ENCODE measurements around the gene CPNE2.

The CPNE2 gene

DNA sequence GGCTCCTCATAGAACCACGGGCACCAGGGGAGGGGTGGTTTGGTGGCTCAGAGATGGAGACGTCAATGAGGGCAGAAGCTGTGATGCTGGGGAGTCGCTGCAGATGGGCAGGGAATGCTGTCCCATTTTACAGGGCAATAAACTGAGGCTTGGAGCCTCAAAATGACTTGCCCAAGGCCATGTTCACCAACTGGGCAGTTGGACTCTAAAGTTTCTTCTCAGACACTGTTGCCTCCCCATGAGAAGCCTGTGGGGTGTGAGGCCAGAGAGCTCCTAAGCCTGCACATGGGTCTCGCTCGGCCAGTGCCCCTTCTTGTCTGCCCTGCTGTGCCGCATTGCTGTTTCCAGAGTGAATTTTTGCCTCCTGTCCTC, 38.6 kb downstream of the CPNE2 start:
- Mint-ChIP-seq H3K27me3 (no peaks in the 10 kb centered on the region), H3K4me1 (peaks cover 37 to 53% of the 10 kb centered on the region in 2 donors), H3K27ac (no peak overlapping the region), H3K4me3 (no peak overlapping the region), H3K36me3 (peaks cover 19 to 42% of the 10 kb centered on the region in 2 donors), H3K9me3 (peaks cover 0 to 4% of the 10 kb centered on the region in 2 donors)
- ATAC-seq (replicated peaks) (no peak), DNase-seq (no peak)

DNA sequence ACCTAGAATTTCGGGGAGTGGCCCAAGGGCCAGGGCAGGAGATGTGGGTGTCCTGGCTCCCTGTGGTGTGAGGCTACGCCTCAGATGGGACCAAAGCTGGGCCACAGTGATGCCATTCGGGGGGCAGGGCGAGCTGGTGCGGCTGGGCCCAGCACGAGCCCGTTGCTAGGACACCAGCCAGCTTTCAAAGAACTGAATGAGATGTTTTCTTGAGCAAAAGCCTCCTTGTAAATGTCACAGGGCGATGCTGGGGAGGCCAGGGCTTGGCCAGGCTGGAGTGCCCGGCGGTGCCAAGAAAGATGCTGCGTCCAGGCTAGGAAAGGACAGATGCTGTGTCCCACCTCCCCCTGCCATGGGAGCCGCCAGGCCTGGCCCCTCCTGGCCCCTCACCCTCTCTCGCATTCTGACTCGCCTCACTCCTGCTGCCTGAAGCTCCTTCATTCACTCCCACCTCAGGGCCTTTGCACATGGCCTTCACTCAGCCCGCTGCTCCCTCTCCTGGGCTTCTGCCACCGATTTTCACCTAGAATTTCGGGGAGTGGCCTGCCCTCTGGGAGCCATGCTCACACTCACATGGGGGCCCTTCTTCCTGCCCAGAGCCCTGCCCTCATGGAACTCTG, 39.1 kb downstream of the CPNE2 start:
- ATAC-seq (replicated peaks): no peak

DNA sequence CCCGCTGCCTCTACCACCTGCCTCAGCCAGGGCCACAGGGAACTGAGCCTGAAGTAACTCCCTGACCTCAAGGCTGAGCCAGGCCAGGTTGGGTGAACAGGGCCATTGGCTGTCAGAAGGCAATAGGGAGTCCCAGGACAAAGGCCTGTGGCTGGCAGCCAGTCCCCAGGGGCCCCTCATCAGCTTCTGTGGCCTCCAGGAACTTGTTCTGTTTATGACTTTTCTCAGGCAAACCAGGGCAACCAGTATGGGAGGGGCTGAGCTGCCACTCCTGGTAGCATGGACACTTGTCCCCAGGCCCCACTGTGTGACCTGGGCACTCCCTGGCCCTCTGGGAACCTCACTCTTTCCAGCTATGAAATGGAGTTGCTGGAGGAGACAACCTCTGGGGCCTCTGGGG, 40.1 kb downstream of the CPNE2 start:
- H3K4me3 Mint-ChIP-seq: no peak overlapping the region
- H3K4me1 Mint-ChIP-seq: peaks cover 35 to 52% of the 10 kb centered on the region in 2 donors
- peaks cover 10 to 30% of the 10 kb centered on the region in 2 donors for H3K36me3 Mint-ChIP-seq
- DNase-seq (peak; percentile 11), ATAC-seq (replicated peaks) (peak; percentile 55 to 57)
- no peaks in the 10 kb centered on the region for H3K27me3 Mint-ChIP-seq
- H3K27ac Mint-ChIP-seq: peak overlapping the region; percentile 88
- no peaks in the 10 kb centered on the region for H3K9me3 Mint-ChIP-seq

More for the DNA sequence above, 39.1 kb downstream of the CPNE2 start:
- no peak for DNase-seq
- Mint-ChIP-seq H3K4me3 (no peak overlapping the region), H3K27ac (no peak overlapping the region), H3K36me3 (peaks cover 17 to 37% of the 10 kb centered on the region in 2 donors), H3K27me3 (no peaks in the 10 kb centered on the region), H3K4me1 (peaks cover 36 to 55% of the 10 kb centered on the region in 2 donors), H3K9me3 (peaks cover 0 to 3% of the 10 kb centered on the region in 2 donors)

DNA sequence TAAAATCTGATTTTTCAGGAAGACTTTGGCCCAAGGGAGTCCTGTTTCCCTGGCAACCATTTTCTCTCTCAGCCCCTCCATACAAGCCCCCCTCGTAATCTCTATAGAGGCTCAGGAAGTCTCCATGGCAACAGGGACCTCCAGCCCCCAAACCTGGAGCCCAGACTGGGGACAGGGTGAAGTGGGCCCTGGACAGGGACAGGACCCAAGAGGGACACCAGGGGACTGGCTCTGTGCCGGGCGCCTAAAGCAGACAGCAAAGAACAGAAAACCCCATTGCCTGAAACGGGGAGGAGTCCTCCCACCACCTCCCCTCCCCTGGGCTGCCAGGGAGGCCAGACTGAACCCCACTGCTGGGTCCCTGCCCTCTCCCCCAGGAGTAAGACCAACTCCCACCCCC, 40.6 kb downstream of the CPNE2 start:
- Mint-ChIP-seq H3K4me1 (peaks cover 35 to 52% of the 10 kb centered on the region in 2 donors), H3K27me3 (no peaks in the 10 kb centered on the region), H3K4me3 (no peak overlapping the region), H3K9me3 (no peaks in the 10 kb centered on the region), H3K36me3 (peaks cover 9 to 29% of the 10 kb centered on the region in 2 donors), H3K27ac (no peak overlapping the region)
- DNase-seq (no peak), ATAC-seq (replicated peaks) (no peak)

DNA sequence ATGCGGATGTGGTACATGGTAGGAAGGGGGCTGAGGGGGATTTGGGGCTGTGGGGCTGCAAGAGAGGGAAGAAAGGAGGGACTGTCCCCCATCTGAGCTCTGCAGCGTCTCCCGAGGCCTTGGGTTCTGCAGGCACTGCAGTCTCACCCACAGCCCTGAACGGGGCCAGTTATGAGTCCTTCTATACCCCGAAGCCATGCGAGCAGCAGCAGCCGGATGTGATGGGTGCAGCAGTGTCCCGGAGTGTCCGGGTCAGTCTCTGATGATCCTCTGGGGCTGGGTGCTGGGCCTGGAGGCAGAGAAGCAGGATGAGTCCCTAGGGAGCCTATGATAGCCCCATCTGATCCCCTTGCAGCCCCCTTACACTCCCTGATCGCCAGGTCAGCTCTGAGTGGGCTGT, 41.5 kb downstream of the CPNE2 start:
- Mint-ChIP-seq H3K36me3 (peaks cover 12 to 32% of the 10 kb centered on the region in 2 donors), H3K9me3 (no peaks in the 10 kb centered on the region), H3K27ac (no peak overlapping the region), H3K4me3 (no peak overlapping the region), H3K4me1 (peaks cover 36 to 49% of the 10 kb centered on the region in 2 donors), H3K27me3 (no peaks in the 10 kb centered on the region)
- no peak for DNase-seq
- no peak for ATAC-seq (replicated peaks)

DNA sequence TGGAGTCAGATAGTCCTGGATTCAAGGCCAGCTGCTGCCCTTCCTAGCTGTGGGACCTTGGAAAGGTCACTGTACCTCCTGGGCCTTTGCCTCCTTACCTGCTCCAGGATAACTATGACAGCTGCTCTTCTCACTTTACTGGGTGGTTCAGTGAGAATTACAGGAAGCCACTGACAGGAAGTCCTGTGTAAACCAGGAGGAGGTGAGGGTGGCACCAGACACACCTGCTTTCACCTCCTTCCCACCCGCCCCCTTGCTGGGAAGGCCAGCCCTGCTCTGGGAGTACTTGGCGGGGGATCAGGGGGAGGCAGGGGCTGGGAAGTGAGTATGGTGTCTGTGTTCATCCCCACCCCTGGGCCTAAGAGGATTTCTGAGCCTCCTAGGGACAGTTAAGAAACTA, 42.6 kb downstream of the CPNE2 start:
- no peaks in the 10 kb centered on the region for H3K27me3 Mint-ChIP-seq
- DNase-seq (no peak), ATAC-seq (replicated peaks) (peak; percentile 31 to 33)
- peak overlapping the region; percentile 84 for H3K27ac Mint-ChIP-seq
- peaks cover 8 to 23% of the 10 kb centered on the region in 2 donors for H3K36me3 Mint-ChIP-seq
- no peak overlapping the region for H3K4me3 Mint-ChIP-seq
- peaks cover 36 to 50% of the 10 kb centered on the region in 2 donors for H3K4me1 Mint-ChIP-seq
- H3K9me3 Mint-ChIP-seq: no peaks in the 10 kb centered on the region

DNA sequence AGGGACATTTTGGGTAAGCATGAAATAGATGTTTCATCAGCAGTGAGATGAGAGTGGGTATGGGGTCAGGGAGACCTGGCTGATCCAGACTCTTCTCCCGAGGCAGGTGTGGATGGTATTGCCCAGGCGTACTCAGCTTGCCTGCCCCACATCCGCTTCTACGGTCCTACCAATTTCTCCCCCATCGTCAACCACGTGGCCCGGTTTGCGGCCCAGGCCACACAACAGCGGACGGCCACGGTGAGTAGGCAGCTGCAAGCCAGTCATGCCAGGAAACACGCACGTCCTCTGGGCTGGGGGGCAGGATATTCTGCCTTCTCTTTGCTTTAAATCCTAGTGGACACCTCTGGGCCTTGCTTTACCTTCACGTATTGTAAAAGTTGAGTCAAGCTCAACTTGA, 44.7 kb downstream of the CPNE2 start:
- Mint-ChIP-seq H3K27ac (no peak overlapping the region), H3K4me3 (no peak overlapping the region), H3K9me3 (no peaks in the 10 kb centered on the region), H3K27me3 (no peaks in the 10 kb centered on the region), H3K36me3 (peaks cover 6 to 11% of the 10 kb centered on the region in 2 donors), H3K4me1 (peaks cover 42 to 64% of the 10 kb centered on the region in 2 donors)
- no peak for DNase-seq
- no peak for ATAC-seq (replicated peaks)

DNA sequence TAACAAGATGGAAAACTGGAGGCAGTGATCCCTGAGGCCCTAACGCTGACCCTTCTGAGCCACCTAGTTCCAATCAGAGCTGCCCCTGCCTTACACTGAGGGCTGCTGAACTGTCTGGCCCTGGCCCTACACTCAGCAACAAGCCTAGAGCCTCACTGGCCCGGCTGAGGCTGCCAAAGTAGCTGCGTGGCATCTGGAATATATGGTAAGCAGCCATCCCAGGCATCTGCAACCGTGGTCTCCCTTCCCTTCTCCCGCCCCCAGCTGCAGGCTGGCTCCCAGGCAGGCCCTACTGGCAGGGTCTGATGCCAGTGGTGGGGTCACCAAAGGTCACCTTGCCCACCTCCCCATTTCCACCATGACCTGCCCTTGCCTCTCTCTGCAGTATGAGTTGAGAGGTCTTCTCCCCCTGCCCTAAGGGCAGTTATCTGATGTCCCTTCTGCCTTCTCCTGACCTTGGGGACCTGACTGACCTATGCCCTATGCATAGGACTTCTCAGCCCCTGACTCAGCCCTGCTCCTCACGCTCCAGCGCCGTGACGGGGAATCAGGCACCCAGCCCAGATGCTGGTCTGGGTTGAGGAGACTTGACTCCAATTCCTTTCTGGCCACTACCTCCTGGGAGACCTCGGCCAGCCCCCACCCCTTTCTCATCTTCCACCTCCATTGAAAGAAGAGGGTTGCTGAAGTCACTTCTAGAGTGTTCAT, 45.3 kb downstream of the CPNE2 start:
- Mint-ChIP-seq H3K27me3 (no peaks in the 10 kb centered on the region), H3K9me3 (no peaks in the 10 kb centered on the region), H3K27ac (no peak overlapping the region), H3K36me3 (peaks cover 9 to 13% of the 10 kb centered on the region in 2 donors), H3K4me1 (peaks cover 42 to 67% of the 10 kb centered on the region in 2 donors), H3K4me3 (no peak overlapping the region)
- ATAC-seq (replicated peaks) (no peak), DNase-seq (no peak)

DNA sequence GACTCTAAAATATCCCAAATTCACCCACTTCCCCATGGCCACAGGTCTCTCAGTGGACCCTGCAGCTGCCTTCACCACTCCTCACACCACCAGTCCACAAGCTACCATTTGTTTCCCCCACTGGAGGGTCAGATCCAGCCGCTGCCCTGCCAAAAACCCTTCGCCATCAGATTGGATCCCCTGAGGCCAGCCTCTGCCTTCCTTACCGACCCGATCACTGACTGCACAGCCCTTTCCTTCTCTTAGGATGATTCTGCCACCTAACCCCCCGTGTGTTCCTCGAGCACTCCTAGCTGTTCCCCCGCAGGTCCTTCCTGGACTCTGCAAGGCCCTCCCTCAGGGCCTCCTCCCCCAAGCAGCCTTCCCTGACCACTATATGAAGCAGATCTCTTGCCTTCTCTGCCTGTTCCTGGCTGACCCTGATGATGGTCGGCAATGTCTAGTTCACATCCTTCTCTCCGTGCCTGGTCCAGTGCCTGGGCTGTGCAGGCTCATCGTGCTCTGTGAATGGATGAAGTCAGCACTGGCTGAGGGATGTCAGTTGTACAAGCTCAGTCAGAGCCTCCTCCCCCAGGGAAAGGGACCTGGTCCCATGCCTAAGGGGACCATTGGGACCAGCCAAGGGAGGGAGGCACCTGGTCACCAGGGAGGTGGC, 46.0 kb downstream of the CPNE2 start:
- no peaks in the 10 kb centered on the region for H3K9me3 Mint-ChIP-seq
- no peak overlapping the region for H3K4me3 Mint-ChIP-seq
- no peak overlapping the region for H3K27ac Mint-ChIP-seq
- ATAC-seq (replicated peaks) (no peak), DNase-seq (no peak)
- peaks cover 41 to 66% of the 10 kb centered on the region in 2 donors for H3K4me1 Mint-ChIP-seq
- H3K27me3 Mint-ChIP-seq: no peaks in the 10 kb centered on the region
- H3K36me3 Mint-ChIP-seq: peaks cover 9 to 13% of the 10 kb centered on the region in 2 donors

DNA sequence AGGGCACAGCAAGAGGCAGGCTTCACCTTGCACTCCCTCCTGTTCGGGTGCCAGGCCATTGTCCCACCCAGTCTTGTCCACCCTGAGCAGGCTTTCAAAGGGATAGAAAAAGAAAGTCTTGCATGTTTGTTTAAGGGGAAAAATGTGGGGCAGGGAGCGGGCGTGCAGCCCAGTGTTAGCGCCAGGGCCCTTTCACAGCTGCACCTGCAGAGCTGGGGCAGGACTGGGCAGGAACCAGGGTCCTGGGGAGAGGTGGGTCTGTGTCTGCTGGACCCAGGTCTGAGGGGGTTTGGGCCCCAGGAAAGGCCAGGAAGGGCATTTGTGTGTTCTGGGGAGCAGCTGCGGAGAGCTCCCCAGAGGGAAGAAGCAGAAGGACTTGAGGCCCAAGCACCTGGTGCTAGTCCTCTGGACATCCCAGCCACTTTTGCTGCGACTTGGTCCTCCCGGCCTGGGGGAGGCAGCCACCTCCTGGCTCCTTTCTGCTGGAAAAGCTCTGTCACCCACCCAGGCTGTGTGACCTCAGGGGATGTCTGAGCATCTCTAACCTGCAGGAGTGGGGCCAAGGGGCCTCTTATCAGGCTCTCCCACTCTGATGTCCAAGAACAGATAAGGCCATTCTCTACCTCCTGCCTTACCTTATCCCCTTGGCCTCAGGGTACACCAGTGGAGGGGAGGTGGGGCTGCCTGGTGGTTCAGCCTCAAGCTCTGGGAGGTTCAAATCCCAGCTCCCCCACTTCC, 48.7 kb downstream of the CPNE2 start:
- peaks cover 20 to 22% of the 10 kb centered on the region in 2 donors for H3K36me3 Mint-ChIP-seq
- H3K9me3 Mint-ChIP-seq: no peaks in the 10 kb centered on the region
- H3K4me3 Mint-ChIP-seq: no peak overlapping the region
- no peaks in the 10 kb centered on the region for H3K27me3 Mint-ChIP-seq
- peak; percentile 7 to 19 for ATAC-seq (replicated peaks)
- H3K27ac Mint-ChIP-seq: no peak overlapping the region
- DNase-seq: no peak
- H3K4me1 Mint-ChIP-seq: peaks cover 27 to 43% of the 10 kb centered on the region in 2 donors

DNA sequence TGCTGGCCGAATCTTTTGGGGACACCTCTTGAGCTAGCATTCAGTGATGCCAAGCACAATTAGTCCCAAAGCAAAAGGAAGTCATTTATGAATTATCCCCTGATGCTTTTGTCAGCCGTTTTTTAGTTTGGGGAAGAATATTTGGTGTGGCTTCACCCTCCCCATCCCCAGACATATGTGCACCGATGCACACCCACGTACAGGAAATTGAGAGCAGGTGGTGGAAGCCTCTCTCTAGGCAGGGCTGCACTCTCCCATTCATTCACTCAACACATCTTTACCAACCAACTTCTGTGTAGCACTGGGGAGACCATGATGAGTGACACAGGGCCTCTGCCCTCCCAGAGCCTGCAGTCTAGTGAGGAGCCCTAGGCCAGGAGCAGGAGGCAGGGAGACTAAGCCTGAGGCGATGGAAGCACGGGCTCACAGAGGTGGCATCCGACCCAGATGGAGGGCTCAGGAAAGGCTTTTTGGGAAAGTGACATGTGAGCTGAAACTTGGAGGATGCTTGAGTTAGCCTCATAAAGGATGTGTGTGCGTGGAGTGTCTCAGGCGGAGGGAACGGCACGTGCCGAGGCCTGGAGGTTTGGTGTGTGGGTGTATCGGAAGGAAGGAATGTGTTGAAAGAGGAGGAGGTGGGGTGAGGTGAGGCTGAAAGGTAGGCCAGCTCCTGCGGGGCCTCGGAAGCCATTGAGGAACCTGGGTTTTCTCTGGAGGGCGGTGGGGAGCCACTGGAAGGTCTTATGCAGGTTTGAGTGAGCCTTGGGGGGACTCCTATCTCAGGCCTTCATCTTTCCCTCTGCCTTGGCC, 49.6 kb downstream of the CPNE2 start:
- ATAC-seq (replicated peaks): peak; percentile 80 to 82
- Mint-ChIP-seq H3K27me3 (no peaks in the 10 kb centered on the region), H3K27ac (peak overlapping the region; percentile 76), H3K9me3 (no peaks in the 10 kb centered on the region), H3K36me3 (peaks cover 24 to 27% of the 10 kb centered on the region in 2 donors), H3K4me3 (peak overlapping the region; percentile 1 to 40), H3K4me1 (peaks cover 33 to 48% of the 10 kb centered on the region in 2 donors)
- no peak for DNase-seq

DNA sequence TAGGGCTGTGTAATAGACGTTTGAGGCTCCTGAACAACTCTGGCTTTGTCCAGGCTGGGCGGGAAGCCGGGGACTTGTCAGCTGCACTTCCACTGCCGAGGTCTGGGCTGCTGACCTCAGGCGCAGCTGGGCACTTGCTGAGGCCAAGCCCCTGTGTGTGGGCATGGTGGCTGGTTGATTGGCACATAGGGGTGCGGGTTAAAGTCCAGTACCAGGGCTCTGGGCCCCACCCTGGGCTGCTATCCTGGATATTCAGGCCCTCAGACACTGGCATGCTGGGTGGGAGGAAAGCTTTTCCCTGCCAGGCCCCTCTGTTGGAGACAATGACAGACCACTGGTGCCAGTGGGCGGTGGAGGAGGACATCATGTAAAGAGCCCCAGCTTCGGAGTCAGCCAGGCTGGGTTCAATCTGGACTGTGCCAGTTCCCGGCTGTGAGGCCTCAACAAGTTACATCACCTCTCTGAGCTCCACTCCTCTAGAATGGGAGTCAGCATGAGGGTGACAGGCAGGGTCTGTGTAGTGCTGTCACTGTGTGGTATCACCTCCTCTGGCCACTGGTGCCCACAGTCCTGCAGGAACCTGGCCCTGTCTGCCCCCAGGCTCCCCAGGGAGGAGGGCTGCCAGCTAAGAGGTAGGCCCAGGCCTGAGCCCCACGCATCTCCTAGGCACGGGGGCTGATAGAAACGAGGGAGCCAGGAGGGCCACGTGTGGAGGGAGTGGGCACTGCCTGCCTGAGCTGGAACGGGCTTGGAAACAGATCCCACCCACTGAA, 51.0 kb downstream of the CPNE2 start:
- Mint-ChIP-seq H3K36me3 (peaks cover 21 to 26% of the 10 kb centered on the region in 2 donors), H3K27ac (no peak overlapping the region), H3K4me3 (no peak overlapping the region), H3K27me3 (no peaks in the 10 kb centered on the region), H3K9me3 (no peaks in the 10 kb centered on the region), H3K4me1 (peaks cover 43 to 61% of the 10 kb centered on the region in 2 donors)
- no peak for DNase-seq
- no peak for ATAC-seq (replicated peaks)

DNA sequence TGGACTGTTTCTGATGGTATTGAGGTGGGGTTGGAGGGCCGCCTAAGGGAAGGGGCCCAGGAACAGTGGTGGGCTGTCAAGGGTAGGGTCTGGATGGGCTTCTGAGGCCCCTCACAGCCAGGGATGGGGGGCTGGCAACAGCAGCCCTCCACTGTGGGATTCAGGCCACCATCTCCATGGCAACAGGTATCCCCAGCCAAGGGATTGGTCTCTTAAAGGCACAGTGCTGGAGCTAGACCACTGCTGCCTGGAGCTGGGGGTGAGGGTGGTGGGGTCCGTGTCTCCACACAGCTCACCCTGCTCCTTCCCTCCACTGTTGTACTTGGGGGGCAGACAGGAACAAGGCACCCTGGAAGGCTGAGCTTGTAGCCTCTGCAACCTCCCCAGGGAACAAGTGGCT, 51.6 kb downstream of the CPNE2 start:
- Mint-ChIP-seq H3K4me3 (no peak overlapping the region), H3K27ac (no peak overlapping the region), H3K9me3 (no peaks in the 10 kb centered on the region), H3K27me3 (no peaks in the 10 kb centered on the region), H3K36me3 (peaks cover 21 to 30% of the 10 kb centered on the region in 2 donors), H3K4me1 (peaks cover 45 to 65% of the 10 kb centered on the region in 2 donors)
- DNase-seq (no peak), ATAC-seq (replicated peaks) (no peak)

Measured in stimulated activated naive B cell treated with anti-CD40 and anti-IgM and Interleukin-4, amounts not matched to agents 10 μg/mL and 1 μg/mL and 100 μg/mL, for 72 hours (primary cell).